HG02870 (cell line): ENCODE measurements around the gene KIF27.
"Not testable (repeated sequence)": the region's sequence is repeated elsewhere in the genome, so short reads cannot be mapped to it uniquely, and the experiment has no call there.

Source experiments
- ATAC-seq: cut with Tn5 transposase; IDR thresholded peaks from one replicate; pipeline ENCODE4 v1.9.1; 2021; ENCODE audit warnings: mild to moderate bottlenecking, moderate library complexity; ENCODE audit not compliant: unreplicated experiment

The KIF27 gene

GRCh38 chr9:83934569-83935275 lies 13.5 kb upstream of the KIF27 start:
- no peak for ATAC-seq

- ATAC-seq: no peak
These were observed 12.6 kb upstream of the KIF27 start for GRCh38 chr9:83933790-83934189.

GRCh38 chr9:83932851-83933250 lies 11.6 kb upstream of the KIF27 start:
- ATAC-seq: no peak

- no peak for ATAC-seq
These were observed 10.8 kb upstream of the KIF27 start for GRCh38 chr9:83932011-83932410.

- no peak for ATAC-seq
These were observed 9.6 kb upstream of the KIF27 start for GRCh38 chr9:83930881-83931280.

- no peak for ATAC-seq
These were observed 6.4 kb upstream of the KIF27 start for GRCh38 chr9:83927591-83927990.

- peak; percentile 10 for ATAC-seq
These were observed 734 bp downstream of the KIF27 start for GRCh38 chr9:83920469-83920926.

- ATAC-seq: no peak
These were observed 2.1 kb downstream of the KIF27 start for GRCh38 chr9:83919111-83919510.

- ATAC-seq: peak; percentile 48
These were observed 9.0 kb downstream of the KIF27 start for GRCh38 chr9:83912194-83912593.

GRCh38 chr9:83906144-83906543 lies 15.1 kb downstream of the KIF27 start:
- no peak for ATAC-seq

- ATAC-seq: not testable (repeated sequence)
These were observed 20.6 kb downstream of the KIF27 start for GRCh38 chr9:83900615-83901014.

- ATAC-seq: not testable (repeated sequence)
These were observed 26.9 kb downstream of the KIF27 start for GRCh38 chr9:83894301-83894700.

GRCh38 chr9:83886498-83886897 lies 34.7 kb downstream of the KIF27 start:
- ATAC-seq: not testable (repeated sequence)

- ATAC-seq: not testable (repeated sequence)
These were observed 35.5 kb downstream of the KIF27 start for GRCh38 chr9:83885559-83886240.

- not testable (repeated sequence) for ATAC-seq
These were observed 39.4 kb downstream of the KIF27 start for GRCh38 chr9:83881687-83882408.

GRCh38 chr9:83875559-83875958 lies 45.7 kb downstream of the KIF27 start:
- ATAC-seq: not testable (repeated sequence)

- ATAC-seq: peak; percentile 90
These were observed 71.3 kb downstream of the KIF27 start for GRCh38 chr9:83849895-83850294.

GRCh38 chr9:83837070-83837643 lies 84.1 kb downstream of the KIF27 start:
- not testable (repeated sequence) for ATAC-seq

- not testable (repeated sequence) for ATAC-seq
These were observed 90.7 kb downstream of the KIF27 start for GRCh38 chr9:83830426-83831071.

- not testable (repeated sequence) for ATAC-seq
These were observed 96.1 kb downstream of the KIF27 start for GRCh38 chr9:83824986-83825623.
